ENCODE measurements around the gene TMEM218. TPM values are rescaled to one million over a fixed set of nuclear protein-coding genes. Genes with fewer than 3 reads are reported as not detected.
"Not testable (repeated sequence)": the region's sequence is repeated elsewhere in the genome, so short reads cannot be mapped to it uniquely, and the experiment has no call there.

The TMEM218 gene
- total RNA-seq, 1 donor from 2014 or later = 6.0 TPM

GRCh38 chr11:125093502-125093901, 17.9 kb downstream of the TMEM218 start:
- DNase-seq (ENCODE audit: missing footprints) = no peak
- intact Hi-C loops (cut with DNase I) = loop anchor here (5.0 to 10.0 kb wide), 2 partner anchors 254 to 341 kb away; no protein-coding TSS in a partner anchor

DNA sequence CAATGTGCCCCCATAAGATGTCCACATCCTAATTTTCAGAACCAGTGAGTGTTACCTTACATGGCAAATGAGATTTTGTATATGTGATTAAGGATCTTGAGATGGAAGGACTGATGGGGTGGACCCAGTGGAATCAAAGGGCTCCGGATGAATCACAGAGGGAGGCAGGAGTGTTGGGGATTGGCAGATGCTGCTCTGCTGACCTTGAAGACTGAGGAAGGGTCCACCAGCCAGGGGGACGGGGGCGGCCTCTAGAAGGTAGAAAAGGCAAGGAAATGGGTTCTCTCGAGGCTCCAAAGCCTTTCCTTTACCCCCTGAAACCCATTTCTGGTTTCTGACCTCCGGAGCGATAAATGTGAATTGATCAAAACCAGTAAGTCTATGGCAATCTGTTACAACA, 18.8 kb downstream of the TMEM218 start:
- intact Hi-C loops (cut with DNase I) = loop anchor here (5.0 to 10.0 kb wide), 2 partner anchors 255 to 342 kb away; no protein-coding TSS in a partner anchor
- no peak for ATAC-seq
- DNase-seq (ENCODE audit: missing footprints) = no peak

More at GRCh38 chr11:125093502-125093901, 17.9 kb downstream of the TMEM218 start:
- ATAC-seq = no peak

GRCh38 chr11:125091877-125092664, 19.4 kb downstream of the TMEM218 start:
- ATAC-seq (no peak), DNase-seq (ENCODE audit: missing footprints) (no peak)
- intact Hi-C loops (cut with DNase I) = loop anchor here (1.0 to 10.0 kb wide), 3 partner anchors 255 to 343 kb away; no protein-coding TSS in a partner anchor

- no peak for DNase-seq (ENCODE audit: missing footprints)
- intact Hi-C loops (cut with DNase I) = loop anchor here (1.0 to 10.0 kb wide), 3 partner anchors 256 to 343 kb away; no protein-coding TSS in a partner anchor
- peak; percentile 88 for ATAC-seq
Measured at GRCh38 chr11:125091247-125091876, 20.1 kb downstream of the TMEM218 start.

DNA sequence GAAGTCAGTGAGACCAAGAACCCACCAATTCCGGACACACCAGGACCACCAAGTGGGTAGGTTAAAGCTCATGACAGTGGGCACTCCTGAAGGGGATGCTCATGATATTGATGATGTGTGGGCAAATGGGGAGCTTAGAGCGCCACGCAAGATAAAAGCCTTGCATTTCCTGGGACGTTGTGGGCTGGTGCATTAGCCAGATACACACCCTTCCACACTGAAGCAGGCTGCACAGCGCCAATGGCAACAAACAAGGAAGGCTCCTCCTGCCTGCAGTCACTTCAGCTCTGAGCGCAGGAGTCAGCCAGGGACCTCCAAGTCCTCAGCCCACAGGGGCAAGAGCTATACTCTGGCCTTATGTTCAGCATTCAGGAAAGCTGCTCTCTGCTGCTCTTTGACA, 20.6 kb downstream of the TMEM218 start:
- no peak for DNase-seq (ENCODE audit: missing footprints)
- ATAC-seq = no peak
- intact Hi-C loops (cut with DNase I) = loop anchor here (1.0 to 10.0 kb wide), 3 partner anchors 256 to 344 kb away; no protein-coding TSS in a partner anchor

- not testable (repeated sequence) for DNase-seq (ENCODE audit: missing footprints); ATAC-seq
- intact Hi-C loops (cut with DNase I) = loop anchor here (5.0 to 10.0 kb wide), 2 partner anchors 257 to 345 kb away; no protein-coding TSS in a partner anchor
Measured at GRCh38 chr11:125090151-125090550, 21.3 kb downstream of the TMEM218 start.

DNA sequence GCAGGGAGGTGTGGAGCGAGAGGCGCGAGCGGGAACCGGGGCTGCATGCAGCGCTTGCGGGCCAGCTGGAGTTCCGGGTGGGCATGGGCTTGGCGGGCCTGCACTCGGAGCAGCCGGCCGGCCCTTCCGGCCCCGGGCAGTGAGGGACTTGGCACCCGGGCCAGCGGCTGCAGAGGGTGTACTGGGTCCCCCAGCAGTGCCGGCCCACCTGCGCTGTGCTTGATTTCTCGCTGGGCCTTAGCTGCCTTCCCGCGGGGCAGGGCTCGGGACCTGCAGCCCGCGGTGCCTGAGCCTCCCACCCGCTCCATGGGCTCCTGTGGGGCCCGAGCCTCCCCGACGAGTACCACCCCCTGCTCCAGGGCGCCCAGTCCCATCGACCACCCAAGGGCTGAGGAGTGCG, 21.9 kb downstream of the TMEM218 start:
- ATAC-seq; DNase-seq (ENCODE audit: missing footprints); intact Hi-C loops (cut with DNase I): not testable (repeated sequence)

DNA sequence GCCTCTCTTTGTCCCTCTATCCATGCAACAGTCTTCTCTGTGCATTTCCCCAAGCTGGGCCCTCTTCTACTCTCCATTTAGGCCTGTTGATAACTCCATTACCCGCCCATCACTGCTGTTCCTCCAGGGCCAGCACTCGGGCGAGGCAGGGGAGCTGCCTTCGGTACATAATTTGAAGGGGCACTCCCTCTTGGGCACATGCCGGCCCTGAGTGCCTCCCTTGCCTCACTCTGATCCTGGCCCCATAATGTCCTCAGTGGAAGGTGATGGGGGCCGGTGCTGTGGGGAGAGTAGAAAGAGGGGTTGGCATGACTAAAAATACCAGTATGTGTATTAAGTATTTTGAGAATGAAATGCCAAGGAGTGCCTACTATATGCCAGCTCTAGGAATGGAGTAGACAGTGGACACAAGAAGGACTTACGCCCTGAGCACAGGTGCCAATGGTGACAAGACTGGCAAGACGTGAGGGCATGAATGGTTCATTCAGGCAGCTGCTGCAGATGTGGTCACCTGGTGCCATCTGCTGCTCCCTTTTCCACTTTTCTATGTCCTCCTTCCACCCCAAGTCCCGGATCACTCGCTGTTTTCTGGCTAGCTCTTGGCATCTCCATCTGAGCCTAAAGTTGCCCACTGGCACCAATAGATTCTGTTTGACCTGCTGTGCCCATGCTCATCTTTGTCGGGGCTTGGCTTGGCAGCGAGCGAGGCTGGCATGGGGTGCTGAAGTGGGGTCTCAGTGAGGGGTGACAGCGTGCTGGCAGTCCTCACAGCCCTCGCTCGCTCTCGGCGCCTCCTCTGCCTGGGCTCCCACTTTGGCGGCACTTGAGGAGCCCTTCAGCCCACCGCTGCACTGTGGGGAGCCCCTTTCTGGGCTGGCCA, 22.6 kb downstream of the TMEM218 start:
- intact Hi-C loops (cut with DNase I) = no loop called here
- ATAC-seq (no peak), DNase-seq (ENCODE audit: missing footprints) (no peak)

- ATAC-seq = no peak
- no peak for DNase-seq (ENCODE audit: missing footprints)
- intact Hi-C loops (cut with DNase I) = no loop called here
Measured at GRCh38 chr11:125088123-125088522, 23.3 kb downstream of the TMEM218 start.

- DNase-seq (ENCODE audit: missing footprints) = no peak
- intact Hi-C loops (cut with DNase I) = no loop called here
- ATAC-seq = no peak
Measured at GRCh38 chr11:125086633-125087296, 24.7 kb downstream of the TMEM218 start.

DNA sequence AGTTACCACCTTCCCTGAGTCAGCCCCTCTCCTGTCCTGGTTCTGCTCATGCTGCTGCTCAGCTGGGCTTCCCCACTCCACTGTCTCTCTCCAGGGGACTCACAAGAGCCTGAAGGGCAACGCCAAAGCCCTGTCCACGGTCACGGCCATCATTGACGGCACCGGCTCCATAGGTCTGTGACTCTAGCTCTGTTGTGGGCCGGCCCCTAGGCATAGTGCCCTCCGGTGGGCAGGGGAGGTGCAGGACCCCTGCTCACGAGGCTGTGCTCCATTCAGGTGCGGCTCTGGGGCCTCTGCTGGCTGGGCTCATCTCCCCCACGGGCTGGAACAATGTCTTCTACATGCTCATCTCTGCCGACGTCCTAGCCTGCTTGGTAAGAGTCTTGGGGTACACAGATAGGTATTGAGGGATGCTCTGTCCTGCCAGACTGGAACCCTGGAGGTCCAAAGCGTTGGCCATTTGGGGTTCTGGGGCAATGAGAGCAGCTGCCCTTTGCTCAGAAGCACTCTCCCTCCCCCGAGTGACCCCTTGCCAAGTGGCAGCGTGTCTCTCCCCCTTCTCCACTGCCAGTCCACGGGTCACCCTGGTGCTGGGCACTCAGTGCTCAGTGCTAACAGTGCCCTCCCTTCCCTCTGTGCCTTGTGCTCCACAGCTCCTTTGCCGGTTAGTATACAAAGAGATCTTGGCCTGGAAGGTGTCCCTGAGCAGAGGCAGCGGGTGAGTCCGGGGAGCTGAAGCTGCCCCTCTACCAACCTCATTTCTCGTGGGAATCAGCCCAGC, 25.9 kb downstream of the TMEM218 start:
- intact Hi-C loops (cut with DNase I) = no loop called here
- no peak for ATAC-seq
- no peak for DNase-seq (ENCODE audit: missing footprints)

GRCh38 chr11:125084761-125085231, 26.6 kb downstream of the TMEM218 start:
- ATAC-seq (no peak), DNase-seq (ENCODE audit: missing footprints) (no peak)
- intact Hi-C loops (cut with DNase I) = no loop called here

DNA sequence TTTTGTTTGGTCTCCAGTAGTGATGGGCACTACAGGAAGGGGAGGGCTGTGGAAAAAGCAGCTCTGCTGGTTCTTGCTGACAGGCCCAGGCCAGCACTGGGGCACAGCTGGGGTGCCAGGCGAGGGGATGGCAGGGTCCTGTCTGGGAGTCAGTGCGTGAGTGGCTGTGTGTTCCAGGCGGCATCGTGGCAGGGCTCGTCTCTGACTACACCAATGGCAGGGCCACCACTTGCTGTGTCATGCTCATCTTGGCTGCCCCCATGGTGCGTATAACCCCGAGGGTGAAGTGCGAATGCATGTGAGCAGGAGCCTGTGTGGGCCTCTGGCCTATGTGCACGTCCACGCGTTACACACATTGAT, 27.4 kb downstream of the TMEM218 start:
- ATAC-seq (no peak), DNase-seq (ENCODE audit: missing footprints) (no peak)
- intact Hi-C loops (cut with DNase I) = no loop called here

DNA sequence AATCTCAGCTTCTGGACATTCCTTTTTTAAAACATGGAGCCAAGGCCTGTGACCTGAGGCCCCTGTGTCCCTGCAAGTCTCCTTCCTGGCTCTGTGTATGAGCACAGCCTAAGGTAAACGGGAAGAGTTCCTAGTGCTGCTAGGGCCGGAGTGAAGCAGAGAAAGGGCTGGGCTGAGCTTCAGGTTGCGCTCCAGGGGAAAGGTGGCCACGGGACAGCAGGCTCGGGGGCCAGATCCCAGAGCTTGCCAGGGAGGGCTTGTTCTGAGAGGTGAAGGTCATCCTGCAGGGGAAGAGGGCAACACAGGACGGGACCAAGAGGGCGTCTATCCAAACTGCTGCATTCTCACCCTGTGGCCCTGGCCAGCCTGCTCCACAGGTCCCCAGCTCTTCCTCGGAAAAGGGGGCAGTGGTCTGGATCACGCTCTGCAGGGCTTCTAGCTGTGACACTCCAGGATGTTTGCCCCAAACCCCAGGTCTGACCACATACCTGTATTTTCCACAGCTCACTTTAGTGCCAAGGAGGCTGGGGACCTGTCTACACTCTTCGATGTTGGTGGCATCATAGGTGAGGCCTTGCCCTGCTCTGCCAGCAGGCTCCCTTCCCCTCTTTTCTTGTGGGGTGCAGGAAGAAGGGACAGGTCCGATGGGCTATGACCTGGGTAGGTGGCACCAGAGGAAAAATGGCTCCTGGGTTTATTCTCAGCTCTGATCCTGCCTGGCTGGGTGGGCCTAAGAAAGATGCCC, 27.9 kb downstream of the TMEM218 start:
- no peak for DNase-seq (ENCODE audit: missing footprints)
- intact Hi-C loops (cut with DNase I) = no loop called here
- no peak for ATAC-seq

- DNase-seq (ENCODE audit: missing footprints) (no peak), ATAC-seq (no peak)
- intact Hi-C loops (cut with DNase I) = no loop called here
Measured at GRCh38 chr11:125082611-125083311, 28.7 kb downstream of the TMEM218 start.

DNA sequence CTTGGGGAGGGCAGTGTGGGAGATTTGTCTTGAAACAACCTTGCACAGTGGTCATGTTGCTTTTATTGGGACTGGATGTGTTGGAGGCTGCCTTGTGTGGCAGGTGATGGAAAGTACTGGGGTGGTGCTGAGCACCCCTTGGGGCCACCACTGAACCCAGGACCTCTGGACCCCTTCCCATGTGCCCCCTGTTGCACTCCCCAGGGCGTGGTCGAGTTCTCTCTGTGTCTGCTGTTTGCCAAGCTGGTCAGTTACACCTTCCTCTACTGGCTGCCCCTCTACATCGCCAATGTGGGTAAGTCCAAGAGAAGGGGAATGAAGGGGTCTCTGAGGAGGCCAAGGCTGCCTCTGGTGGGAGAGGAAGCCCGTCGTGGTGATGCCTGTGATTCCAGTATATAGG, 29.4 kb downstream of the TMEM218 start:
- intact Hi-C loops (cut with DNase I) = no loop called here
- DNase-seq (ENCODE audit: missing footprints) (no peak), ATAC-seq (no peak)

Measured in Right ventricle myocardium inferior (tissue), 1 donor.